Panc1 (cell line): ENCODE data around the gene FAM237B.

ENCODE experiments used
- CTCF ChIP-seq: fragments of 450-650 bp; IDR thresholded peaks from 2 replicates; pipeline ENCODE4 v1.5.1; 2017; ENCODE audit warnings: mild to moderate bottlenecking
- SIN3A ChIP-seq: IDR thresholded peaks from 2 replicates; pipeline ENCODE4 v1.6.1; 2012; ENCODE audit warnings: low read depth, mild to moderate bottlenecking, low read length, moderate library complexity, borderline replicate concordance; ENCODE audit not compliant: insufficient read depth

- TF ChIP-seq SIN3A (no peak), CTCF (no peak)
Observed at GRCh38 chr7:90334193-90334843, 13.2 kb upstream of the FAM237B start.
